Tibial nerve (tissue), 4 donors: ENCODE results near the gene CASKIN2. TPM values are rescaled to one million over a fixed set of nuclear protein-coding genes. Genes with fewer than 3 reads are reported as not detected.

ENCODE experiments used
- DNase-seq, 2 donors: peaks; one replicate each; pipeline ENCODE4 v3.0.0-alpha.2; 2019; ENCODE audit warnings: low spot score in 2 of 2
- H3K27ac ChIP-seq, 4 donors: fragments of 200-600 bp; sonication (generic) in 3 of 4; one replicate each; pipeline ENCODE4 v1.5.1; 2017 to 2019; ENCODE audit warnings: mild to moderate bottlenecking in 1 of 4
- H3K27me3 ChIP-seq, 2 donors: fragments of 200-600 bp; sonication (generic) in 1 of 2; one replicate each; pipeline versions ENCODE4 v1.5.1 to v1.6.0; 2017 to 2019
- H3K36me3 ChIP-seq, 3 donors: fragments of 200-600 bp; sonication (generic); one replicate each; pipeline ENCODE4 v1.5.1; 2018 to 2019
- H3K4me1 ChIP-seq, 4 donors: fragments of 200-600 bp; sonication (generic) in 3 of 4; one replicate each; pipeline ENCODE4 v1.5.1; 2017 to 2019
- H3K4me3 ChIP-seq, 4 donors: fragments of 200-600 bp; sonication (generic) in 3 of 4; one replicate each; pipeline ENCODE4 v1.5.1; 2017 to 2019; ENCODE audit warnings: mild to moderate bottlenecking in 1 of 4, moderate library complexity in 1 of 4
- H3K9me3 ChIP-seq, 4 donors: fragments of 200-600 bp; sonication (generic) in 3 of 4; one replicate each; pipeline ENCODE4 v1.5.1; 2017 to 2019
- EP300 ChIP-seq, 2 donors: sonication (generic); formaldehyde crosslinking; IDR thresholded peaks; one replicate each; pipeline ENCODE4 v1.6.1; 2017; ENCODE audit warnings: antibody characterized with exemption in 2 of 2, mild to moderate bottlenecking in 1 of 2
- POLR2A ChIP-seq, 2 donors: fragments of 450-650 bp; IDR thresholded peaks; one replicate each; pipeline ENCODE4 v1.6.1; 2017; ENCODE audit warnings: antibody characterized with exemption in 2 of 2, mild to moderate bottlenecking in 2 of 2, moderate library complexity in 2 of 2
- WGBS, 2 donors: methylation state at CpG; one replicate each; pipeline ENCODE4 v1.1.5; 2018; 5-methylcytosine and 5-hydroxymethylcytosine counted together
- total RNA-seq, 4 donors: library from RNA; depleted of rRNA; stranded (reverse); fragments of >200 nt; gene quantifications; one replicate each; pipeline ENCODE4 v1.1.0, GENCODE V29; 2016
- TF ChIP-seq, protein P1 (sequence below), 5 experiments: fragments of 200-600 bp in 3 of 5; fragments of 450-650 bp in 2 of 5; sonication (generic) in 3 of 5; IDR thresholded peaks; one replicate each; pipeline ENCODE4 v1.5.1; 2016 to 2019; ENCODE audit warnings: antibody characterized with exemption in 5 of 5, mild to moderate bottlenecking in 3 of 5, moderate library complexity in 2 of 5

The CASKIN2 gene
- total RNA-seq, 4 donors from 2014 or later = 36.0 to 59.0 (median 51.3) TPM

DNA sequence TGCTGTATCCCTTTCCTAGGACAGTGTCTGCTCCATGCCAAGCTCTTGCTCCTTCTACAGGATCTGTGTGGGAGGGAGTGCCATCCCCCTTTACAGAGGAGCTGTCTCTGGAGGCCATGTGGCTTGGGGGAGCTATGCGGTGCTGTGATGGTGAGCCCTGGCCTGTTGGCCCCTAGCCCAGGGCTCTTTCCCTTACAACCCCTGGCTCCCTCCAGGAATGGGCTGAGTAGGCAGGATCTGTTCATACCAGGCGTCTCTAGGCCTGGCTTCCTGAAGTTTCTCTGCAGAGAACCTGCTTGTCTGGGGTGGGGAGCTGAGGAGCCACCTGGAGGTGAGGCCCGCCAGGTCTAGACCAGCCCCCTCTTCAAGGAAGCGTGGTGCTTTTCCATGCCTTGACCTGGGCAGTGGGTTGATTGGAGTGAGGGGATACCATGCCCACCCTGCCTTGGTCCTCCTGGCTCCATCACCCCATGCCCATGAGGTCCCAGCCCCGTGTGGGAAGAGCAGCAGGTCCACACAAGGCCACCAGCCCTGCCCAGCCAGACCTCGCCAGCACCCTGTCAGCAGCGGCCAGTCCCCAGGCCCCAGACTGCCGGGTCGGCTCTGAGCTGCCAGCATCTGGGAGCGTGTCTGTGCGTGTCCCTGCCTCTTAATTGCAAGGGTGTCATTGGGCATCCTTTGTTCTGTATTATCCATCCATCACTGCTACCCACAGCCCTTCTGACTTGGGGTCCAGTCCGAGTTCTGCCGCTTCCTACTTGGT, 24.8 kb upstream of the CASKIN2 start:
- Histone ChIP-seq H3K36me3 (no peaks in the 10 kb centered on the region), H3K27me3 (no peaks in the 10 kb centered on the region), H3K9me3 (no peaks in the 10 kb centered on the region), H3K27ac (no peak overlapping the region), H3K4me3 (no peak overlapping the region), H3K4me1 (no peaks in the 10 kb centered on the region)
- no peak for TF ChIP-seq EP300 (IDR thresholded peaks at IDR 0.05)
- TF ChIP-seq, protein P1, sequence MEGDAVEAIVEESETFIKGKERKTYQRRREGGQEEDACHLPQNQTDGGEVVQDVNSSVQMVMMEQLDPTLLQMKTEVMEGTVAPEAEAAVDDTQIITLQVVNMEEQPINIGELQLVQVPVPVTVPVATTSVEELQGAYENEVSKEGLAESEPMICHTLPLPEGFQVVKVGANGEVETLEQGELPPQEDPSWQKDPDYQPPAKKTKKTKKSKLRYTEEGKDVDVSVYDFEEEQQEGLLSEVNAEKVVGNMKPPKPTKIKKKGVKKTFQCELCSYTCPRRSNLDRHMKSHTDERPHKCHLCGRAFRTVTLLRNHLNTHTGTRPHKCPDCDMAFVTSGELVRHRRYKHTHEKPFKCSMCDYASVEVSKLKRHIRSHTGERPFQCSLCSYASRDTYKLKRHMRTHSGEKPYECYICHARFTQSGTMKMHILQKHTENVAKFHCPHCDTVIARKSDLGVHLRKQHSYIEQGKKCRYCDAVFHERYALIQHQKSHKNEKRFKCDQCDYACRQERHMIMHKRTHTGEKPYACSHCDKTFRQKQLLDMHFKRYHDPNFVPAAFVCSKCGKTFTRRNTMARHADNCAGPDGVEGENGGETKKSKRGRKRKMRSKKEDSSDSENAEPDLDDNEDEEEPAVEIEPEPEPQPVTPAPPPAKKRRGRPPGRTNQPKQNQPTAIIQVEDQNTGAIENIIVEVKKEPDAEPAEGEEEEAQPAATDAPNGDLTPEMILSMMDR (IDR thresholded peaks at IDR 0.05) = no peak
- TF ChIP-seq POLR2A (IDR thresholded peaks at IDR 0.05) = no peak
- DNase-seq = no peak
- 85 to 86% methylated on average over 11 to 13 of the region's 13 CpGs for WGBS, 2 donors

DNA sequence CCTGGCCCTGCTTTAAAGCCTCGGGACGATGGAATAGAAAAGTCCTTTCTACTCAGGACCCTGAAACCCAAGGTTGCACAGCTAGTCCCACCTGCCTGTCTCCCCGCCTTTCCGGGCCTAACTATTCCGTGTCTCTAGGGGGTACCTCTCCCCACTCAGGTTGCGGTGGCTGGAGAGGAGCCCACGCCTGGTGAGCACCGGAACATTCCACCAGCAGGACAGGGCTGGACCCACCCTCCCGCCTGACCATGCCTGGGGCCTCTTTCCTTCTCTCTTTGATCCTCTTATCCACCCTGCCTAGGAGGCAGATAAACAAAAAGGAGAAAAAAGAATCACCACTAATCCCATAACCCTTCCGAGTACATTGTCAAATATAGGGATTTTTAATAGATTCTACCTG, 21.0 kb upstream of the CASKIN2 start:
- no peak for DNase-seq
- peaks cover 0 to 6% (median 0%) of the 10 kb centered on the region in 3 donors for H3K36me3 ChIP-seq
- H3K4me3 ChIP-seq = no peak overlapping the region
- no peak overlapping the region for H3K27ac ChIP-seq
- no peaks in the 10 kb centered on the region for H3K9me3 ChIP-seq
- 81 to 83% methylated on average over 10 of the region's 10 CpGs for WGBS, 2 donors
- no peaks in the 10 kb centered on the region for H3K27me3 ChIP-seq
- TF ChIP-seq, protein P1 (IDR thresholded peaks at IDR 0.05) = no peak
- TF ChIP-seq EP300 (IDR thresholded peaks at IDR 0.05) (no peak), POLR2A (IDR thresholded peaks at IDR 0.05) (no peak)
- peaks cover 0 to 3% (median 0%) of the 10 kb centered on the region in 4 donors for H3K4me1 ChIP-seq

DNA sequence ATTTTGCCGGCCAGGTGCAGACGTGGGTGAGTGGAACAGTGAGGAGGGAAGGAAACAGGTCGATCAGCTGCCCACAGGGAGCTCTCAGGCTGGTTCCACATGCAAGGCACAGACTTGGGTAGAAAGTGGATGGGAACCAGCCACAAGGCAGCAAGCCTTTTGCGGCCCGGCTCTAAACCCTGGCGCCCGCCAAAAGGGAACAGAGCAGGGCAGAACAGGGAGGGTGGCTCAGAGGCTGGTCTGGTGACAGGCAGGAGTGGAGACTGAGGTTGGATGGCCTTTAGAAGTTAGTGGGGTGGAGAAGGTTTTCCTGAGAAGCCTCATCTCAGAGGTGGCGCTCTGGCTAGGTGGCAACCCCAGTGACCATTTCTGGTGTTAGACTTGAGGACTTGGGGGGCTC, 20.5 kb upstream of the CASKIN2 start:
- Histone ChIP-seq H3K36me3 (peaks cover 0 to 6% (median 0%) of the 10 kb centered on the region in 3 donors), H3K27me3 (no peaks in the 10 kb centered on the region), H3K9me3 (no peaks in the 10 kb centered on the region), H3K27ac (no peak overlapping the region), H3K4me3 (no peak overlapping the region), H3K4me1 (peaks cover 0 to 6% (median 0%) of the 10 kb centered on the region in 4 donors)
- WGBS, 2 donors = 88 to 89% methylated on average over 8 of the region's 8 CpGs
- no peak for DNase-seq
- TF ChIP-seq EP300 (IDR thresholded peaks at IDR 0.05) (no peak), POLR2A (IDR thresholded peaks at IDR 0.05) (no peak)
- TF ChIP-seq, protein P1 (IDR thresholded peaks at IDR 0.05) = no peak

DNA sequence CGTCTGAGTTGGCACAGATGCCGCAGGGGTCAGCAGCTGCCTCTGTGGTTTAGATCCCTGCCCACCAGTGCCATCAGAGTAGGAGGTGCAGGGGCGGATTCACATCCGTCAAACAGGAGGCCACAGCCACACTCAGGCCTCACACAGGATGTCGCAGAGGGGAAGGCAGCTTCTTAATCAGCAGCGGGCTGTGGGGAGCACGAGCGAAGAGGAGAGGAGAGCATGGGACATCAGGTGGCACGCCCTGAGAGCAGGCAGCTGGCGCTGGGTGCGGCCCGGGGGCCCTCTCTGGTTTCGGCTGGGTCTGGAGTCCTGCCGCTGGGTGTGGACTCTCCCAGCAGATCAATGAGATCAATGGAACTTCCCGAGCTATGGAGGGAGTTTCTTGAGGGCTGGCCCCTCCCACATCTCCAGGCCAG, 19.8 kb upstream of the CASKIN2 start:
- H3K36me3 ChIP-seq = peaks cover 0 to 6% (median 0%) of the 10 kb centered on the region in 3 donors
- H3K27ac ChIP-seq = peak overlapping the region in 1 of 4 donors; percentile 4
- no peaks in the 10 kb centered on the region for H3K27me3 ChIP-seq
- no peaks in the 10 kb centered on the region for H3K9me3 ChIP-seq
- no peak for DNase-seq
- TF ChIP-seq, protein P1 (IDR thresholded peaks at IDR 0.05) = no peak
- TF ChIP-seq POLR2A (IDR thresholded peaks at IDR 0.05) (no peak), EP300 (IDR thresholded peaks at IDR 0.05) (no peak)
- 72 to 73% methylated on average over 13 to 15 of the region's 15 CpGs for WGBS, 2 donors
- peaks cover 0 to 6% (median 0%) of the 10 kb centered on the region in 4 donors for H3K4me1 ChIP-seq
- H3K4me3 ChIP-seq = no peak overlapping the region

DNA sequence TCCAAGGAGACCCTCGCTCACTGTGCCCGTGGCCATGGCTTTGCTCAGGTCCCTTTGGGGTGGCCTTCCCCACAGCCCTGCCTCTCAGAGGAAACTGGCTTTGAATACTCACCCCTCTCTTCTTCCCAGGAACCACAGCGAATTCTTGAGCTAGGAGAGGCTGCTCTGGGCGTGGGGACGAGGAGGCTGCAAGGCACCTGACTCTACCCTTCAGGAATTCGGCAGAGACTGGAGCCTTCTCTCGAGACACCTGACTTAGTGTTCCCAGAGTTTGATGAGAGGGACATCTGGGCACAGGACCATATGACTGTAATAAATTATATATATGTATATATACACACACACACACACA, 16.4 kb upstream of the CASKIN2 start:
- no peaks in the 10 kb centered on the region for H3K27me3 ChIP-seq
- TF ChIP-seq, protein P1 (IDR thresholded peaks at IDR 0.05) = no peak
- no peak for TF ChIP-seq POLR2A (IDR thresholded peaks at IDR 0.05)
- TF ChIP-seq EP300 (IDR thresholded peaks at IDR 0.05) = no peak
- H3K36me3 ChIP-seq = peaks cover 0 to 6% (median 0%) of the 10 kb centered on the region in 3 donors
- peaks cover 0 to 6% (median 0%) of the 10 kb centered on the region in 4 donors for H3K4me1 ChIP-seq
- no peaks in the 10 kb centered on the region for H3K9me3 ChIP-seq
- no peak for DNase-seq
- 80 to 84% methylated on average over 7 of the region's 7 CpGs for WGBS, 2 donors
- no peak overlapping the region for H3K4me3 ChIP-seq
- H3K27ac ChIP-seq = peak overlapping the region in 2 of 4 donors; percentile 4 to 7
